Memory B cell (primary cell): ENCODE data around the gene CCR3.

Experiments
- ATAC-seq: fragments of 150-1000 bp; cut with Tn5 transposase; 2 replicates; pipeline ENCODE4 v1.10.0; 2021; ENCODE audit warnings: low read depth, mild to moderate bottlenecking, moderate library complexity
- DNase-seq, 2 donors: peaks; one replicate each; pipeline ENCODE4 v3.0.0; 2022; ENCODE audit warnings: low spot score in 2 of 2
- H3K27ac Mint-ChIP-seq: one replicate; pipeline ENCODE4 v1.8.0; 2022; ENCODE audit warnings: mild to moderate bottlenecking, moderate library complexity, mixed read lengths
- H3K27me3 Mint-ChIP-seq: one replicate; pipeline ENCODE4 v1.8.0; 2022; ENCODE audit warnings: mixed read lengths
- H3K36me3 Mint-ChIP-seq: one replicate; pipeline ENCODE4 v1.8.0; 2022; ENCODE audit warnings: mild to moderate bottlenecking, mixed read lengths
- H3K4me1 Mint-ChIP-seq: one replicate; pipeline ENCODE4 v1.8.0; 2022; ENCODE audit warnings: mixed read lengths
- H3K4me3 Mint-ChIP-seq: one replicate; pipeline ENCODE4 v1.8.0; 2022; ENCODE audit warnings: mild to moderate bottlenecking, moderate library complexity, mixed read lengths
- H3K9me3 Mint-ChIP-seq: one replicate; pipeline ENCODE4 v1.8.0; 2022; ENCODE audit warnings: mixed read lengths

CCR3 gene

DNA sequence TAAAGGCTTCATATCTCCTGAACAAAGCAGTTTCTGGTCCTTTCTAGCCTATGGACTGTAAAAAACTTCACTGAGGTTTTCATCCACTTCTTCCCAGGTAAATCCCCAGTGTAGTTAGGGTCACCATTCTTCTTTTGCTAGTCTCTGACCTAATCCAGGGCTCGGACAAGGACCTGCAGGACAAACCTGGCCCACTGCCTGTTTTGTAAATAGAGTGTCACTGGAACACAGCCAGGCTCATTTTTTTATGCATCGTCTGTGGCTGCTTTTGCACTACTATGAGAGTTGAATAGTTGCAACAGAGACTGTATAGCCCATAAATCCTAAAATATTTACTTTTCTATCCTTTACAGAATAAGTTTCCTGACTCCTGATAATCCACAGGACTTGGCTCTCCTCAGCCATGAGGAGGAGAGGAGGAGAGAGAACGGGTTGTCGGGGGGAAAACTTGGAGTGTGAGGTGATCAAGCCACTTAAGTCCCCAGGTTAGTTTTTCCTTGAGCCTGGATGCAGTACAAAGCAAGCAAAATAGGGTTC is 29.0 kb downstream of the CCR3 start:
- Mint-ChIP-seq H3K27me3 (peaks cover 9% of the 10 kb centered on the region), H3K36me3 (peaks cover 1% of the 10 kb centered on the region), H3K9me3 (no peaks in the 10 kb centered on the region), H3K4me1 (peaks cover 13% of the 10 kb centered on the region), H3K27ac (no peak overlapping the region), H3K4me3 (no peak overlapping the region)
- DNase-seq, result no peak
- ATAC-seq, result no peak

DNA sequence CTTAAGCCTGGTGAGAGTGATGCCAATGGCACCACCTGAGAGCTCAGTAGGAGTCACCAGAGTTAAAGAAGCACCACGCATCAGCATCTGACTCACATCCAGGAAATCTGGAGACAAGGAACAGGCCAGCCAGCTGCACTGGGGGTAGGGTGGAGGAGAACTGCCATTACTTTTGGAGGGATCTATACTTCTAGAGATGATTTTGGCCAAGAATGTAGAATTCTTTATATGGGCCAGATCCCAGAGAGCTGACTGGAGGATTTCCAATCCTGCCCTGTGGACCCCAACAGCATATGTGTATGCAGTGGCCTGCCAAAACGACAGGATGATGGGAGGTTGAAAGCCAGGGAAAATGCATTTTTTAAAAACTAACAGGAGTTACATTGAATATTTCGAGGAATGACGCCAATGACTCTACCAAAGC is 29.8 kb downstream of the CCR3 start:
- peaks cover 9% of the 10 kb centered on the region for H3K27me3 Mint-ChIP-seq
- ATAC-seq (no peak), DNase-seq (no peak)
- no peaks in the 10 kb centered on the region for H3K9me3 Mint-ChIP-seq
- H3K4me1 Mint-ChIP-seq, result peaks cover 17% of the 10 kb centered on the region
- H3K36me3 Mint-ChIP-seq, result peaks cover 1% of the 10 kb centered on the region
- no peak overlapping the region for H3K27ac Mint-ChIP-seq
- no peak overlapping the region for H3K4me3 Mint-ChIP-seq

DNA sequence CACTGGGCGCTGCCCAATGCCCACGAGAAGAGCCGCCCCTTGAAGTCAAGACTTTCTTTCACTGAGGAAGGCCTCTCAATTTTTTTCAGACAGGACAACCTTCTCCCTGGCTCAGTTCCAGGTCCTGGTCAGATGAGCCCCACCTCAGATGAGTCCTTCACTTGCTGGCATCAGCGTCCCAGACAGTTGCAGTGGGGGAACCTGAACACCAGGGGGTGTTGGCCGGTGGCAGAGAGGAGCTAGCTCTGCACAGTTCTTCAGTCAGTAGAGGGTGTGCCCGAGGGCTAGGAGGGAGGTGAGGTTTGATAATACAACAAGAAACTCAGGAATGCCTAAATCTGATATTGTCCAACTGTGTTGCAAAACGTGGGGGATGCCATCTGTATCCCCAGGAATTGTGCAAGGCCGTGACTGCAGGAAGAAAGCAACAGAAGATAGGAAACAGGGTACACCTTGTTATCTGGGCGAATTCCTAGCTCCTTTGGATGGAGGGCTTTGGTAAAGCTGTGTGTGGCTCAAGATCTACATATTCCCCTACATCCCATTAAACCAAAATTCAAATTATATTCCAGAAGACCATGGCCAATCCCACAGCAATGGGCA is 34.3 kb downstream of the CCR3 start:
- DNase-seq (peak; percentile 62 to 70), ATAC-seq (peak; percentile 96)
- no peak overlapping the region for H3K27ac Mint-ChIP-seq
- H3K4me3 Mint-ChIP-seq, result no peak overlapping the region
- peaks cover 4% of the 10 kb centered on the region for H3K9me3 Mint-ChIP-seq
- no peaks in the 10 kb centered on the region for H3K27me3 Mint-ChIP-seq
- H3K36me3 Mint-ChIP-seq, result no peaks in the 10 kb centered on the region
- peaks cover 8% of the 10 kb centered on the region for H3K4me1 Mint-ChIP-seq

- H3K27me3 Mint-ChIP-seq, result no peaks in the 10 kb centered on the region
- no peak for ATAC-seq
- DNase-seq, result no peak
- H3K4me1 Mint-ChIP-seq, result peaks cover 9% of the 10 kb centered on the region
- H3K4me3 Mint-ChIP-seq, result no peak overlapping the region
- H3K27ac Mint-ChIP-seq, result no peak overlapping the region
- H3K36me3 Mint-ChIP-seq, result no peaks in the 10 kb centered on the region
- H3K9me3 Mint-ChIP-seq, result peaks cover 4% of the 10 kb centered on the region
Measured at GRCh38 chr3:46277476-46277875, 35.2 kb downstream of the CCR3 start.

DNA sequence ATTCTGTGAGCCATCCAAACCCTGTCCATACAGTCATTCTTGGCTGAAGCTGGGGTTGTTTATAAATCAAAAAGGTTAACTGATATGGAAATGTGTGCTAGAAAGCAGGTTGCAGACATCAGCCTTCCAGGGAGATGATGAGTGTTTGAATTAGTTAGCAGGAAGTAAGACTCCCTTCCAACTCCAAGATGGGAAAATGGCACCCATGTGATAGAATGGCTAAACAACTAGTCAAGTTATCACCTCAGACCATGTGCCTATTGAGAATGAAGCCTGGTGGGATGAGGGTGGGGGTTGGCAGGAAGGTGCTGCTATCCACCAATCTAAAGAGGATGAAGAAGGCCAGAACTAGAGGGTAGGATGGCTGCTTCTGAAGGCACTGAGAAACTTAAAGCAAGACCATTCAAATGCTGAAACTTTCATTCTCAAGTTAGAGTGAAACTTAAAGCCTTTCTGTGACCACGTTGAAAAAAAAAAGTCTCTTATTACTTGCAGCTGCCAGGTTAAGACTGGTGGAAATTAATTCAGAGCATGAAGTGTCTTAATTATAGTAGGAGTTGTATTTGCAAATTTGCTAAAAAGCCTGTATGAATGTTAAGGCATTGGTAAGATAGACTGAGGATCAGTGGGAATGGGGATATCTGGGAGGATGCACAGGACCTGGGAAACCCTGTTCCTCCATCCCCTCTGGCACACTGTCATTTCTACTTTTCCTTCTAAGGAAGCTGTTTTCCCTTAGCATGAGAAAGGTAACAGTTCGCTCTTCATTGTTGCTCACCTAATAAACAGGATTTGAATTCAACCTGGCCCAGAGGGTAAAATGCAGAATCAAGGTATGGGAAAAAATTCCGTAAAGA is 36.8 kb downstream of the CCR3 start:
- no peaks in the 10 kb centered on the region for H3K36me3 Mint-ChIP-seq
- no peak for ATAC-seq
- peaks cover 4% of the 10 kb centered on the region for H3K9me3 Mint-ChIP-seq
- H3K4me1 Mint-ChIP-seq, result peaks cover 20% of the 10 kb centered on the region
- no peak for DNase-seq
- H3K27ac Mint-ChIP-seq, result no peak overlapping the region
- H3K27me3 Mint-ChIP-seq, result no peaks in the 10 kb centered on the region
- H3K4me3 Mint-ChIP-seq, result no peak overlapping the region

DNA sequence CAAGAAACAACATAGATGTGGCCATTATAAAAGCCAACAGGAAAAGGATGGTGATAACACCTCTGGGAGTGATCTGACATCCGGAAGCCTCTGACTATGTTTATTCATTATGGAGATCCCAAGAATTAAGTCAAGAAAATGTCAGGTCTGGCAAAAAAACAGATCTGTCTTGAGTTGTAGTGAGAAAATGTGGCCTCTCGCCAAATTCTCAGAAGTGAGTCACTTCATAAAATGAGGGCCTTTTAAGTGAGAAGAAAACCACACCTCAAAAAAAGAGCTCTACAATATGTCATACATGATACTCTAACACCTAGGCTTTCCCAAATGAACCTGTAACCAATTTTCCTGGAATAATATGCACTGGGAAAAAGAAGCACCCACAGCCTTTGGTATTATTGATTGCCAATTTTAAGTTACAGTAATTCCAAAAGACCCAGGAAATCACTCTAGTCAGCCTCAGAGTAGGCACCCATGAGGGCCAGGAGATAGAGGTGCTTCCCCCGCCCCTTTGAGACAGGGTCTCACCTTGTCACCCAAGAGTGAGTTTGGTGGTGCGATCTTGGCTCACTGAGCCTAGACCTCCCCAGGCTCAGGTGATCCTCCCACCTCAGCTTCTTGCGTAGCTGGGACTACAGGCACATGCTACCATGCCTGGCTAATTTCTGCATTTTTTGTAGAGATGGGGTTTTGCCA is 38.0 kb downstream of the CCR3 start:
- H3K4me3 Mint-ChIP-seq, result no peak overlapping the region
- H3K27ac Mint-ChIP-seq, result no peak overlapping the region
- DNase-seq (no peak), ATAC-seq (no peak)
- H3K9me3 Mint-ChIP-seq, result peaks cover 4% of the 10 kb centered on the region
- H3K27me3 Mint-ChIP-seq, result no peaks in the 10 kb centered on the region
- peaks cover 19% of the 10 kb centered on the region for H3K4me1 Mint-ChIP-seq
- no peaks in the 10 kb centered on the region for H3K36me3 Mint-ChIP-seq

- H3K27ac Mint-ChIP-seq, result peak overlapping the region; percentile 53
Measured at GRCh38 chr3:46281551-46281950, 39.3 kb downstream of the CCR3 start.

DNA sequence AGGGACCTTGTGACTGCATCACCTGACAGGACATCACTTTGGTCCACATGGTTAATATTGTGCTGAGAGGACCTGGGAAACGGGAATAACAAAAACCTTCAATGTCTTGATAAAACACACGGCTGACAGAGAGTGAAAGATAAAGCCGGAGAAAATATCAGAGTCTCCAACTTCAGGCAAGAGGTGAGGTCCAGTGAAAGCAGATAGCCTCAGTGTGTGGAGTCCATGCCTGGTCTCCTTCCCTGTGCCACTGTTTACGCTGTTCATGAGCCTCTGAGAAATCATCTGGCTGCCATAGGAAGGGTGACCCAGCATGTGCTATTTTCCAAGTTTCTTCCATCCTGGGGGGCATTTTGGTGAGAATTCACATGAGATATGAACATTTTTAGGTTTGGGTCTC is 39.8 kb downstream of the CCR3 start:
- no peaks in the 10 kb centered on the region for H3K36me3 Mint-ChIP-seq
- DNase-seq (no peak), ATAC-seq (no peak)
- no peak overlapping the region for H3K4me3 Mint-ChIP-seq
- no peaks in the 10 kb centered on the region for H3K27me3 Mint-ChIP-seq
- peaks cover 15% of the 10 kb centered on the region for H3K4me1 Mint-ChIP-seq
- H3K27ac Mint-ChIP-seq, result peak overlapping the region; percentile 53
- peaks cover 4% of the 10 kb centered on the region for H3K9me3 Mint-ChIP-seq

More at GRCh38 chr3:46281551-46281950, 39.3 kb downstream of the CCR3 start:
- Mint-ChIP-seq H3K4me1 (peaks cover 17% of the 10 kb centered on the region), H3K4me3 (no peak overlapping the region), H3K36me3 (no peaks in the 10 kb centered on the region), H3K9me3 (peaks cover 4% of the 10 kb centered on the region), H3K27me3 (no peaks in the 10 kb centered on the region)
- ATAC-seq (no peak), DNase-seq (no peak)

DNA sequence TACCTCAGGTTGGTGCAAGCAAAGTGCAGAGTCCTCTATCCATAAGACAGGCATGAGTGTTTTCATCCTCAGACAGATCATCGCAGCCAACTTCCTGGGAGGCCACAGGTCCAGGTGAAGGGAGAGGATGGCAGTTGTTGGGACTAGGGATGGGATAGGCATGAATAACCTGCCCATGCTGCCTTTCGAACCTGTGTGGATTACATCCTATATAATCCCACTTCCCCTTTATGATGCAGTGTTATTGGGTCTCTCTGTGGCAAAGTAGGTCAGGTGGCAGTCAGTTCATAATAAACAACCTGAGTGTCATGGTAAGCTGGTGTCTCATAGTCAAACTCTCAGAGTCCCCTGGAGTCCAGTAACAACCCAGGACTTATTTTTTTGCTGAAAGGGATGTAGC is 40.4 kb downstream of the CCR3 start:
- no peaks in the 10 kb centered on the region for H3K36me3 Mint-ChIP-seq
- peaks cover 15% of the 10 kb centered on the region for H3K4me1 Mint-ChIP-seq
- peak overlapping the region; percentile 53 for H3K27ac Mint-ChIP-seq
- ATAC-seq (peak; percentile 65), DNase-seq (no peak)
- no peak overlapping the region for H3K4me3 Mint-ChIP-seq
- peaks cover 4% of the 10 kb centered on the region for H3K9me3 Mint-ChIP-seq
- no peaks in the 10 kb centered on the region for H3K27me3 Mint-ChIP-seq

- Mint-ChIP-seq H3K36me3 (no peaks in the 10 kb centered on the region), H3K27me3 (no peaks in the 10 kb centered on the region), H3K4me1 (peaks cover 15% of the 10 kb centered on the region), H3K4me3 (no peak overlapping the region), H3K9me3 (peaks cover under 1% of the 10 kb centered on the region), H3K27ac (no peak overlapping the region)
- DNase-seq, result no peak
- no peak for ATAC-seq
Measured at GRCh38 chr3:46283881-46284450, 41.7 kb downstream of the CCR3 start.

- Mint-ChIP-seq H3K4me3 (no peak overlapping the region), H3K4me1 (peaks cover 15% of the 10 kb centered on the region), H3K36me3 (no peaks in the 10 kb centered on the region), H3K27me3 (no peaks in the 10 kb centered on the region), H3K27ac (no peak overlapping the region), H3K9me3 (no peaks in the 10 kb centered on the region)
- ATAC-seq (no peak), DNase-seq (no peak)
Measured at GRCh38 chr3:46284981-46285683, 42.9 kb downstream of the CCR3 start.

DNA sequence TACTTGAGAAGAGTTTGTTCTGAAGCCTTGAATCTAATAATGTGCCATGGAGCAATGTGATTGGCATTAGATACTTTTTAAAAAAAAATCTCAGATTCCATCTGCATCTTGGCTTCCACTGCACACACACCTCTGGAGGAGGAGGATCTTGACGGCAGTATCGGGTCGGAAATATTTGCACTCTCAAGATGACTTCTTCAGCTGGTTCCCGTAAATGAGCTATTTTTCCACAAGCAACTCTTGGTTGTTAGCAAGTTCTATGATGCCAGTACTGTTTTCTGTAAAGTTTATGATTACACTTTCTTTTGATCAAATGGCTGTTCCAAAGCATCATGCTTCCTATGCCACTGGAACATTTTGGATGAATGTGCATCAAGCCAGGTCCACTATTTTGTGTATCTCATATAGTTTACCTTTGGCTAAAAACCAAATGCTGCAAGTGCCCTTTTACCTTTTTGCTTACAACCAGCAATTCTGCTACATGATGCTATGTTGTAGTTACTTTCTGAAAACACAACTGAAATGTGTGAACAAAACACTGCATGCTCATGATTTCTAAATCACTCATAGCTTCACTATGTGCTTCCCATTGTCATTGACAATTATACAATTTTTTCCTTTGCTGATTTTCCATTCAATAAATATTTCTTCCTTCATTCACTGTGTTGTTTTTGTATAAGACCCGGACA is 43.8 kb downstream of the CCR3 start:
- H3K27me3 Mint-ChIP-seq, result no peaks in the 10 kb centered on the region
- H3K36me3 Mint-ChIP-seq, result no peaks in the 10 kb centered on the region
- ATAC-seq, result no peak
- DNase-seq, result no peak
- no peak overlapping the region for H3K27ac Mint-ChIP-seq
- peaks cover 15% of the 10 kb centered on the region for H3K4me1 Mint-ChIP-seq
- no peak overlapping the region for H3K4me3 Mint-ChIP-seq
- H3K9me3 Mint-ChIP-seq, result no peaks in the 10 kb centered on the region

DNA sequence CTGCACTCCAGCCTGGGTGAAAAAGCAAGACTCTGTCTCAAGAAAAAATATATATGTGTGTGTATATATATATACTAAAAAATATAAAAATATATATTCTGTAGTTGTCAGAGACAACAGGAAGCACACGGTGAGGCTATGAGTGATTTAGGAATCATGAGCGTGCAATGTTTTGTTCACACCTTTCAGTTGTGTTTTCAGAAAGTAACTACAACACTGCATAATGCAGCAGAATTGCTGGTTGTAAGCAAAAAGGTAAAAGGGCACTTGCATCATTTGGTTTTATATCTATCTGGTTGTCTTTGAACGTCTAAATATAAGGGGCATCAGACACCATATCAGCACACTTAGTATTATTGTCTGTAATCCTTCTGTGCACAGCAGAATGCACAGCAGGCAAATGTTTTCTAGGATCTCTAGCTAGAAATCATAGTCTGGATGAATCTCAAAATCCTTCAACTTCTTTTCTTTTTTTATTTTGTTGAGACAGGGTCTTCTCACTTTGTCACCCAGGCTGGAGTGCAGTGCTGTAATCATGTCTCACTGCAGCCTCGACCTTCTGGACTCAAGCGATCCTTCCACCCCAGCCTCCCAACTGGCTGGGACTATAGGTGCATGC is 44.8 kb downstream of the CCR3 start:
- no peak overlapping the region for H3K4me3 Mint-ChIP-seq
- ATAC-seq (no peak), DNase-seq (no peak)
- peaks cover 15% of the 10 kb centered on the region for H3K4me1 Mint-ChIP-seq
- H3K27me3 Mint-ChIP-seq, result no peaks in the 10 kb centered on the region
- no peaks in the 10 kb centered on the region for H3K9me3 Mint-ChIP-seq
- no peak overlapping the region for H3K27ac Mint-ChIP-seq
- H3K36me3 Mint-ChIP-seq, result no peaks in the 10 kb centered on the region
